ENCODE measurements around the gene CCDC33.

The CCDC33 gene

DNA sequence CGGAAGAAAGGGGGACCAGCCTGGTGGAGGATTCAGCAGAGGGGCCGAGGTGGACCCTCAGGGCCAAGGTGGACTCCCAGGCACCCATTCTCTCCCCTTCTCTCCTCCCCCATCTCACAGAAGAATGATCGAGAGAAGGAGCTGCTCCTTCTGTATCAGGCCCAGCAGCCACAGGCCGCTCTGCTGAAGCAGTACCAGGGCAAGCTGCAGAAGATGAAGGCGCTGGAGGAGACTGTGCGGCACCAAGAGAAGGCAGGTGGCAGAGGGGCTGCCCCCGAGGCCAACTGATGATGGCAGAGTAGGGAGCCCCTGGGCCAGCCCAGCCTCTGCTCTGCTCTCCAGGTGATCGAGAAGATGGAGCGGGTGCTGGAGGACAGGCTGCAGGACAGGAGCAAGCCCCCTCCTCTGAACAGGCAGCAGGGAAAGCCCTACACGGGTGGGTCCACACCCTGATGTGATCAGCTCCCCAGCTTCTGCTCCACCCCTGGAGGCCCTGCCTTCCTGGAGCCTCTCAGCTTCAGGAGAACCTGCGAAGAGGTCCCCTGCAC is 94.8 kb downstream of the CCDC33 start:
- Histone ChIP-seq H3K27me3 (ENCODE audit: insufficient read depth, low read length, poor library complexity) (no peaks in the 10 kb centered on the region), H2BK120ac (ENCODE audit: low read depth, low read length) (no peak overlapping the region), H3K4me2 (ENCODE audit: low read length) (no peak overlapping the region), H3K36me3 (ENCODE audit: control insufficient read depth, insufficient read depth, low read length) (no peaks in the 10 kb centered on the region), H3K18ac (ENCODE audit: low read length) (no peak overlapping the region), H3K9ac (ENCODE audit: low read length) (no peak overlapping the region), H2BK5ac (ENCODE audit: low read length) (no peak overlapping the region), H4K5ac (ENCODE audit: low read length) (no peak overlapping the region), H3K4me3 (ENCODE audit: low read length) (no peak overlapping the region), H3K23ac (ENCODE audit: low read length) (no peak overlapping the region), H2BK15ac (replicated peaks; ENCODE audit: low read depth) (no peak overlapping the region), H3K4me1 (ENCODE audit: control insufficient read depth, low read depth, low read length) (peaks cover 5% of the 10 kb centered on the region), H4K8ac (ENCODE audit: low read depth, low read length) (no peak overlapping the region), H3K79me1 (ENCODE audit: low read length) (no peaks in the 10 kb centered on the region), H2AK5ac (ENCODE audit: low read length) (no peak overlapping the region), H3K27ac (ENCODE audit: low read depth, low read length) (no peak overlapping the region), H3K4ac (ENCODE audit: low read depth, low read length) (no peak overlapping the region), H3K79me2 (ENCODE audit: control insufficient read depth, insufficient read depth, low read length) (no peaks in the 10 kb centered on the region), H3K56ac (ENCODE audit: low read length) (no peak overlapping the region)
- DNase-seq: no peak
- WGBS (ENCODE audit: extremely low coverage, insufficient coverage, low lambda C conversion rate): no CpG with 5 or more reads among the region's 11 CpGs

DNA sequence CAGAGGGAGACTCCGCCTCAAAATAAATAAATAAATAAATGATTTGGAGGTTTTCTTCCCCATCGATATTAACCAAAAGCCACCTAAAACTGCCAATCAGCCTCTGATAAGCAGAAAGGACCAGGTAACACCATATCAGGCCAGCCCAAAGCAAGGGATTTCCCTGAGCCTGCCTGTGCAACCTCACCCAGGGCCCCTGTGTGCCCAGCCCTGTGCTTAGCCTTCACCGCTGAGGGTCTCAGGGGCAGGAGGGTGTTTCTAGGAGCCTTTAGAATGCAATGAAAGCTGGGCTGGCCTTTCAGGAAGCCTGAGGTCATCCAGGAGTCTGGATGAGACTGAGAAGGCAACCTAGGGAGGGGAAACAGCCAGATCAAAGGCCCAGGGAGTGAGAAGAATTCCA is 95.9 kb downstream of the CCDC33 start:
- H4K8ac ChIP-seq (ENCODE audit: low read depth, low read length): no peak overlapping the region
- no peak overlapping the region for H3K4me2 ChIP-seq (ENCODE audit: low read length)
- no peaks in the 10 kb centered on the region for H3K79me1 ChIP-seq (ENCODE audit: low read length)
- H3K79me2 ChIP-seq (ENCODE audit: control insufficient read depth, insufficient read depth, low read length): no peaks in the 10 kb centered on the region
- no peak overlapping the region for H3K23ac ChIP-seq (ENCODE audit: low read length)
- no peak overlapping the region for H2AK5ac ChIP-seq (ENCODE audit: low read length)
- H3K4ac ChIP-seq (ENCODE audit: low read depth, low read length): no peak overlapping the region
- H3K18ac ChIP-seq (ENCODE audit: low read length): no peak overlapping the region
- H3K4me1 ChIP-seq (ENCODE audit: control insufficient read depth, low read depth, low read length): peaks cover 3% of the 10 kb centered on the region
- no peak overlapping the region for H3K27ac ChIP-seq (ENCODE audit: low read depth, low read length)
- no peak overlapping the region for H2BK120ac ChIP-seq (ENCODE audit: low read depth, low read length)
- no peak overlapping the region for H3K4me3 ChIP-seq (ENCODE audit: low read length)
- peak; percentile 47 for DNase-seq
- no peaks in the 10 kb centered on the region for H3K36me3 ChIP-seq (ENCODE audit: control insufficient read depth, insufficient read depth, low read length)
- H4K5ac ChIP-seq (ENCODE audit: low read length): no peak overlapping the region
- no peak overlapping the region for H2BK5ac ChIP-seq (ENCODE audit: low read length)
- H3K56ac ChIP-seq (ENCODE audit: low read length): no peak overlapping the region
- no peak overlapping the region for H2BK15ac ChIP-seq (replicated peaks; ENCODE audit: low read depth)
- no peaks in the 10 kb centered on the region for H3K27me3 ChIP-seq (ENCODE audit: insufficient read depth, low read length, poor library complexity)
- H3K9ac ChIP-seq (ENCODE audit: low read length): no peak overlapping the region
- no CpG with 5 or more reads among the region's 3 CpGs for WGBS (ENCODE audit: extremely low coverage, insufficient coverage, low lambda C conversion rate)

GRCh38 chr15:74332611-74333010 is 96.5 kb downstream of the CCDC33 start:
- Histone ChIP-seq H3K9ac (ENCODE audit: low read length) (no peak overlapping the region), H3K18ac (ENCODE audit: low read length) (no peak overlapping the region), H3K56ac (ENCODE audit: low read length) (no peak overlapping the region), H3K36me3 (ENCODE audit: control insufficient read depth, insufficient read depth, low read length) (no peaks in the 10 kb centered on the region), H2BK120ac (ENCODE audit: low read depth, low read length) (no peak overlapping the region), H2BK5ac (ENCODE audit: low read length) (no peak overlapping the region), H2AK5ac (ENCODE audit: low read length) (no peak overlapping the region), H2BK15ac (replicated peaks; ENCODE audit: low read depth) (no peak overlapping the region), H3K27me3 (ENCODE audit: insufficient read depth, low read length, poor library complexity) (no peaks in the 10 kb centered on the region), H4K5ac (ENCODE audit: low read length) (no peak overlapping the region), H3K4me1 (ENCODE audit: control insufficient read depth, low read depth, low read length) (peaks cover 3% of the 10 kb centered on the region), H4K8ac (ENCODE audit: low read depth, low read length) (no peak overlapping the region), H3K4me2 (ENCODE audit: low read length) (no peak overlapping the region), H3K79me2 (ENCODE audit: control insufficient read depth, insufficient read depth, low read length) (no peaks in the 10 kb centered on the region), H3K27ac (ENCODE audit: low read depth, low read length) (no peak overlapping the region), H3K4ac (ENCODE audit: low read depth, low read length) (no peak overlapping the region), H3K79me1 (ENCODE audit: low read length) (no peaks in the 10 kb centered on the region), H3K23ac (ENCODE audit: low read length) (no peak overlapping the region), H3K4me3 (ENCODE audit: low read length) (no peak overlapping the region)
- DNase-seq: no peak
- WGBS (ENCODE audit: extremely low coverage, insufficient coverage, low lambda C conversion rate): no CpG with 5 or more reads among the region's 10 CpGs

GRCh38 chr15:74333093-74333492 is 97.0 kb downstream of the CCDC33 start:
- no CpG with 5 or more reads among the region's 5 CpGs for WGBS (ENCODE audit: extremely low coverage, insufficient coverage, low lambda C conversion rate)
- H2BK5ac ChIP-seq (ENCODE audit: low read length): no peak overlapping the region
- no peak overlapping the region for H2AK5ac ChIP-seq (ENCODE audit: low read length)
- no peaks in the 10 kb centered on the region for H3K36me3 ChIP-seq (ENCODE audit: control insufficient read depth, insufficient read depth, low read length)
- H2BK15ac ChIP-seq (replicated peaks; ENCODE audit: low read depth): no peak overlapping the region
- no peak overlapping the region for H3K56ac ChIP-seq (ENCODE audit: low read length)
- no peaks in the 10 kb centered on the region for H3K79me2 ChIP-seq (ENCODE audit: control insufficient read depth, insufficient read depth, low read length)
- H3K9ac ChIP-seq (ENCODE audit: low read length): no peak overlapping the region
- H3K4ac ChIP-seq (ENCODE audit: low read depth, low read length): no peak overlapping the region
- no peak overlapping the region for H3K4me2 ChIP-seq (ENCODE audit: low read length)
- H3K27me3 ChIP-seq (ENCODE audit: insufficient read depth, low read length, poor library complexity): no peaks in the 10 kb centered on the region
- H3K18ac ChIP-seq (ENCODE audit: low read length): no peak overlapping the region
- no peak for DNase-seq
- peaks cover 3% of the 10 kb centered on the region for H3K4me1 ChIP-seq (ENCODE audit: control insufficient read depth, low read depth, low read length)
- H3K23ac ChIP-seq (ENCODE audit: low read length): no peak overlapping the region
- H4K5ac ChIP-seq (ENCODE audit: low read length): no peak overlapping the region
- no peaks in the 10 kb centered on the region for H3K79me1 ChIP-seq (ENCODE audit: low read length)
- no peak overlapping the region for H3K27ac ChIP-seq (ENCODE audit: low read depth, low read length)
- H4K8ac ChIP-seq (ENCODE audit: low read depth, low read length): no peak overlapping the region
- no peak overlapping the region for H2BK120ac ChIP-seq (ENCODE audit: low read depth, low read length)
- no peak overlapping the region for H3K4me3 ChIP-seq (ENCODE audit: low read length)

- H3K9ac ChIP-seq (ENCODE audit: low read length): no peak overlapping the region
- no peaks in the 10 kb centered on the region for H3K79me2 ChIP-seq (ENCODE audit: control insufficient read depth, insufficient read depth, low read length)
- no peaks in the 10 kb centered on the region for H3K27me3 ChIP-seq (ENCODE audit: insufficient read depth, low read length, poor library complexity)
- H3K23ac ChIP-seq (ENCODE audit: low read length): no peak overlapping the region
- H3K79me1 ChIP-seq (ENCODE audit: low read length): no peaks in the 10 kb centered on the region
- no peak overlapping the region for H3K18ac ChIP-seq (ENCODE audit: low read length)
- no peak overlapping the region for H3K4me3 ChIP-seq (ENCODE audit: low read length)
- H3K27ac ChIP-seq (ENCODE audit: low read depth, low read length): no peak overlapping the region
- no peak overlapping the region for H2BK15ac ChIP-seq (replicated peaks; ENCODE audit: low read depth)
- WGBS (ENCODE audit: extremely low coverage, insufficient coverage, low lambda C conversion rate): no CpG with 5 or more reads among the region's 5 CpGs
- no peak overlapping the region for H4K8ac ChIP-seq (ENCODE audit: low read depth, low read length)
- H3K4me2 ChIP-seq (ENCODE audit: low read length): no peak overlapping the region
- H2BK120ac ChIP-seq (ENCODE audit: low read depth, low read length): no peak overlapping the region
- no peak for DNase-seq
- H3K4ac ChIP-seq (ENCODE audit: low read depth, low read length): no peak overlapping the region
- H4K5ac ChIP-seq (ENCODE audit: low read length): no peak overlapping the region
- no peak overlapping the region for H2AK5ac ChIP-seq (ENCODE audit: low read length)
- no peak overlapping the region for H3K56ac ChIP-seq (ENCODE audit: low read length)
- no peak overlapping the region for H2BK5ac ChIP-seq (ENCODE audit: low read length)
- H3K4me1 ChIP-seq (ENCODE audit: control insufficient read depth, low read depth, low read length): peaks cover under 1% of the 10 kb centered on the region
- no peaks in the 10 kb centered on the region for H3K36me3 ChIP-seq (ENCODE audit: control insufficient read depth, insufficient read depth, low read length)
These were observed 97.5 kb downstream of the CCDC33 start for GRCh38 chr15:74333662-74334061.

DNA sequence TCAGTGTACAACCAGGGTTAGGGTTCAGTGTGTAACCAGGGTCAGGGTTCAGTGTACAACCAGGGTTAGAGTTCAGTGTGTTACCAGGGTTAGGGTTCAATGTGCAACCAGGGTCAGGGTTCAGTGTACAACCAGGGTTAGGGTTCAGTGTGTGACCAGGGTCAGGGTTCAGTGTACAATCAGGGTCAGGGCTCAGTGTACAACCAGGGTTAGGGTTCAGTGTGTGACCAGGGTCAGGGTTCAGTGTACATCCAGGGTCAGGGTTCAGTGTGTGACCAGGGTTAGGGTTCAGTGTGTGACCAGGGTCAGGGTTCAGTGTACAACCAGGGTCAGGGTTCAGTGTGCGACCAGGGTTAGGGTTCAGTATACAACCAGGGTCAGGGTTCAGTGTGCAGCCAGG is 98.0 kb downstream of the CCDC33 start:
- WGBS (ENCODE audit: extremely low coverage, insufficient coverage, low lambda C conversion rate): no CpG with 5 or more reads among the region's 1 CpG
- Histone ChIP-seq H4K5ac (ENCODE audit: low read length) (no peak overlapping the region), H3K79me2 (ENCODE audit: control insufficient read depth, insufficient read depth, low read length) (no peaks in the 10 kb centered on the region), H3K9ac (ENCODE audit: low read length) (no peak overlapping the region), H3K23ac (ENCODE audit: low read length) (no peak overlapping the region), H2BK120ac (ENCODE audit: low read depth, low read length) (no peak overlapping the region), H3K36me3 (ENCODE audit: control insufficient read depth, insufficient read depth, low read length) (no peaks in the 10 kb centered on the region), H2BK15ac (replicated peaks; ENCODE audit: low read depth) (no peak overlapping the region), H3K4ac (ENCODE audit: low read depth, low read length) (no peak overlapping the region), H2AK5ac (ENCODE audit: low read length) (peak overlapping the region; percentile 5), H2BK5ac (ENCODE audit: low read length) (no peak overlapping the region), H3K4me1 (ENCODE audit: control insufficient read depth, low read depth, low read length) (no peaks in the 10 kb centered on the region), H3K4me2 (ENCODE audit: low read length) (no peak overlapping the region), H3K4me3 (ENCODE audit: low read length) (no peak overlapping the region), H3K27me3 (ENCODE audit: insufficient read depth, low read length, poor library complexity) (no peaks in the 10 kb centered on the region), H4K8ac (ENCODE audit: low read depth, low read length) (no peak overlapping the region), H3K18ac (ENCODE audit: low read length) (no peak overlapping the region), H3K27ac (ENCODE audit: low read depth, low read length) (no peak overlapping the region), H3K56ac (ENCODE audit: low read length) (no peak overlapping the region), H3K79me1 (ENCODE audit: low read length) (no peaks in the 10 kb centered on the region)
- no peak for DNase-seq
